ENCODE data around the gene CEP128.
"Not testable (repeated sequence)": the region's sequence is repeated elsewhere in the genome, so short reads cannot be mapped to it uniquely, and the experiment has no call there.

DNA sequence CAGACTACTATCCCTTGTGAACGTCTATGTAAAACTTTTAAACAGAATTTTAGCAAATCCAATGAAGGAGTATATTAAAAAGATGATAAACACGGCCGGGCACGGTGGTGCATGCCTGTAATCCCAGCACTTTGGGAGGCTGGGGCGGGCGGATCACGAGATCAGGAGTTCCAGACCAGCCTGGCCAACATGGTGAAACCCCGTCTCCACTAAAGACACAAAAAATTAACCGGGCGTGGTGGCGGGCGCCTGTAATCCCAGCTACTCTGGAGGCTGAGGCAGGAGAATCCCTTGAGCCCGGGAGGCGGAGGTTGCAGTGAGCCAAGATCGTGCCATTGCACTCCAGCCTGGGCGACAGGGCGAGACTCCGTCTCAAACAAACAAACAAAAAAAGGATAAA lies 11.7 kb upstream of the CEP128 start:
- TF ChIP-seq, protein P1, sequence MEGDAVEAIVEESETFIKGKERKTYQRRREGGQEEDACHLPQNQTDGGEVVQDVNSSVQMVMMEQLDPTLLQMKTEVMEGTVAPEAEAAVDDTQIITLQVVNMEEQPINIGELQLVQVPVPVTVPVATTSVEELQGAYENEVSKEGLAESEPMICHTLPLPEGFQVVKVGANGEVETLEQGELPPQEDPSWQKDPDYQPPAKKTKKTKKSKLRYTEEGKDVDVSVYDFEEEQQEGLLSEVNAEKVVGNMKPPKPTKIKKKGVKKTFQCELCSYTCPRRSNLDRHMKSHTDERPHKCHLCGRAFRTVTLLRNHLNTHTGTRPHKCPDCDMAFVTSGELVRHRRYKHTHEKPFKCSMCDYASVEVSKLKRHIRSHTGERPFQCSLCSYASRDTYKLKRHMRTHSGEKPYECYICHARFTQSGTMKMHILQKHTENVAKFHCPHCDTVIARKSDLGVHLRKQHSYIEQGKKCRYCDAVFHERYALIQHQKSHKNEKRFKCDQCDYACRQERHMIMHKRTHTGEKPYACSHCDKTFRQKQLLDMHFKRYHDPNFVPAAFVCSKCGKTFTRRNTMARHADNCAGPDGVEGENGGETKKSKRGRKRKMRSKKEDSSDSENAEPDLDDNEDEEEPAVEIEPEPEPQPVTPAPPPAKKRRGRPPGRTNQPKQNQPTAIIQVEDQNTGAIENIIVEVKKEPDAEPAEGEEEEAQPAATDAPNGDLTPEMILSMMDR (IDR thresholded peaks at IDR 0.05) = not testable (repeated sequence)
- TF ChIP-seq POLR2AphosphoS5, POLR2A, EP300 (IDR thresholded peaks at IDR 0.05): not testable (repeated sequence)

Data from suprapubic skin (tissue), 4 donors.